G401.6 (cell line): Measurements from ENCODE around the gene CAMTA2.
"Not testable (repeated sequence)": the region's sequence is repeated elsewhere in the genome, so short reads cannot be mapped to it uniquely, and the experiment has no call there.

Experiments
- FAIRE-seq: peaks from 2 replicates; lab custom pipeline; 2012; peaks lifted over from hg19 to GRCh38; lab: Jason Lieb, UNC

CAMTA2 gene, protein sequence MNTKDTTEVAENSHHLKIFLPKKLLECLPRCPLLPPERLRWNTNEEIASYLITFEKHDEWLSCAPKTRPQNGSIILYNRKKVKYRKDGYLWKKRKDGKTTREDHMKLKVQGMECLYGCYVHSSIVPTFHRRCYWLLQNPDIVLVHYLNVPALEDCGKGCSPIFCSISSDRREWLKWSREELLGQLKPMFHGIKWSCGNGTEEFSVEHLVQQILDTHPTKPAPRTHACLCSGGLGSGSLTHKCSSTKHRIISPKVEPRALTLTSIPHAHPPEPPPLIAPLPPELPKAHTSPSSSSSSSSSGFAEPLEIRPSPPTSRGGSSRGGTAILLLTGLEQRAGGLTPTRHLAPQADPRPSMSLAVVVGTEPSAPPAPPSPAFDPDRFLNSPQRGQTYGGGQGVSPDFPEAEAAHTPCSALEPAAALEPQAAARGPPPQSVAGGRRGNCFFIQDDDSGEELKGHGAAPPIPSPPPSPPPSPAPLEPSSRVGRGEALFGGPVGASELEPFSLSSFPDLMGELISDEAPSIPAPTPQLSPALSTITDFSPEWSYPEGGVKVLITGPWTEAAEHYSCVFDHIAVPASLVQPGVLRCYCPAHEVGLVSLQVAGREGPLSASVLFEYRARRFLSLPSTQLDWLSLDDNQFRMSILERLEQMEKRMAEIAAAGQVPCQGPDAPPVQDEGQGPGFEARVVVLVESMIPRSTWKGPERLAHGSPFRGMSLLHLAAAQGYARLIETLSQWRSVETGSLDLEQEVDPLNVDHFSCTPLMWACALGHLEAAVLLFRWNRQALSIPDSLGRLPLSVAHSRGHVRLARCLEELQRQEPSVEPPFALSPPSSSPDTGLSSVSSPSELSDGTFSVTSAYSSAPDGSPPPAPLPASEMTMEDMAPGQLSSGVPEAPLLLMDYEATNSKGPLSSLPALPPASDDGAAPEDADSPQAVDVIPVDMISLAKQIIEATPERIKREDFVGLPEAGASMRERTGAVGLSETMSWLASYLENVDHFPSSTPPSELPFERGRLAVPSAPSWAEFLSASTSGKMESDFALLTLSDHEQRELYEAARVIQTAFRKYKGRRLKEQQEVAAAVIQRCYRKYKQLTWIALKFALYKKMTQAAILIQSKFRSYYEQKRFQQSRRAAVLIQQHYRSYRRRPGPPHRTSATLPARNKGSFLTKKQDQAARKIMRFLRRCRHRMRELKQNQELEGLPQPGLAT

DNA sequence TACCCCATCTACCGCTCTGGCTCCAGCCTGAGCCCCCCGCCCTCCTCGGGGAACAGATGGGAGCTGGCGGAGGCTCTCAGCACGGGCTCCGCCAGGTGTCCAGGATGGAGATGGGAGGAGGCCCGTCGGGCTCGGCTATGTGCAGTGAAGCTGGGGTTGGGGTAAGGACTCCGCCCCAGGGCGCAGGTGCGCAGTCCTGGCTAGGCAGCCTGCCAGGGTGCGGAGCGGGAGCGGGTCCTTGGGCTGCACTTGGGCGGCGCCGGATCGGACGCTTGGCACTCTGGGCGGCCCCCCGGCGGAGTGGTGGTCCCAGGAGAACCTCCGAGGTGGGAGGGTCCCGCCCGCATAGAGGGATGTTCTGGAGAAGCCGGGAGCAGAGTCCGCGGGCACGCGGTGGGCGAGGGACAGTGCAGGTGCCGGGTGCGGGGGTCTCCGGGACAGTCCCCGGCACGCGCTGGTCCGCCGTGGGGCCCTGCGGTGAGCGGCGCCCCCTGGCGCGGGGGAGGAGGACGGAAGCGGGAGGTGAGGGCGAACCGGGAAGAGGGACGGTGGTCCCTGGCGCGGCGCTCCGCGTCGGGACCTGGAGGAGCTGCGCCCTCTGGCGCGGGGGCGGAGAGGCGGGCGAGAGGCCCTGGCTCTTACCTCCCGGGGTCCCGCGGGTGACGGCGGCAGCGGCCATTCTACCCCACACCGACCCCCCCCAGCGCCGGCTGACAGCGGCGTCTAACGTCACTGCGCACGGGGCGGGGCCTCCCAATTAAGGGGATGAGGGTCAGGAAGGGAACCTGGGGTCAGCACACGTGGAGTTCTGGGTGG is at the start of gene CAMTA2:
Gene CAMTA2 (minus strand): TSS at position 725 of the 816 bp plus-strand sequence. CDS start 1,453 bp downstream, outside the sequence.
- peak; percentile 79 for FAIRE-seq

DNA sequence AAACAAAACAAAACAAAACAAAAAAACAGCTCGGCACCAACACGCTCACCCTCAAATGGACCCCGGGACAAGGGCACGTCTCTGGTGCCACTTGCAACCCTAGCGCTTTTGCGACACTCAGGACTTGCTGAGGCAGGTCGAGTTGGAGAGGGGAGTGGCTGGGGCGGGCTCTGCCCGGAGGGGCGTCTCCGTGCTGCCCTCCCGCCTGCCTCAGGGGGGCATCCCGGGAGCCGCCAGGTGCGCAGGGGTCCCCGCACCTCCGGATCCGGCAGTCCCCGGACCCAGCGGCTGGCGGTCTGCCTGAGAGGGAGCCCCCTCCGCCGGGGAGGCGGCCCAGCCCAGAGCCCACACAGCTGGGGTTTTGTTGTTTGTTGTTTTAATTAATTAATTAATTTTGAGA is 47.8 kb upstream of the CAMTA2 start, which contains the start of gene SLC52A1:
Gene SLC52A1 (minus strand): TSS at position 112 of the 400 bp plus-strand sequence. CDS start 820 bp downstream, outside the sequence.
- FAIRE-seq = no peak

DNA sequence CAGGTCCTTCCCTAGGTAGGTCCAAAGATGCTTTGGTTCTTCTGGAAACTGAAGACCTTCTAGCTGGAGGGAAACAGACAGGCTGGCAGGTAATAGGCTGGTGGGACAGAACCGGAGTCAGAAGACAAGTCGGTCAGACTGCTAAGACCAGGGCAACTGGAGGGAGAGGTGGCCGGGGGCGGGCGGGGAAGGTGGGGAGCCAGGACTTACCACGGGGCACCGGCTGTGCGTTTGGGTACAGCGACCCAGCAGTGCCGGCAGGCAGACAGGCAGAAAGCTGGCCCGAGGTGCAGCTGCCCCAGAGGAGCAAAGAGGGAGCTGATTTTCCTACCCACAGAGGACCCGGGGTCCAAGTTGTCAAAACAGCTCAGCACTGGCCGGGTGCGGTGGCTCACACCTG is 47.2 kb upstream of the CAMTA2 start:
- FAIRE-seq = no peak

DNA sequence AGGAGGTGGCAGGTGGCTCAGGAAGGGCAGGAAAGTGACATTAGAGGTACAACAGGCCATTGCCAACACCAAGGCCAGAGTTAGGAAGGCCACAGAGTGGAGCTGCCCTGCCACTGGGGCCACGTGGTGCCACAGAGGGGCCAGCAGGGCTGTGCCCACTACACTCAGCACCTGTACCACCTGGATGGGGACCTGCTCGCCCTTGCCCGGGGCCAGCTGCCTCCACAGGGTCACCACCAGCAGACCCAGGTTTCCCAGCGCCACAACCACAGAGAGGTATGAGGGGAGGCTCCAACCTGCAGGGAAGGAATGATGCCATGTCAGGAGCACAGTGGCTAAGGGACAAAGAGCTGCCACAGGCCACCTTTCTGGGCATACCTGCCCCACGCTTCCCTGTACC is 46.6 kb upstream of the CAMTA2 start:
- no peak for FAIRE-seq

DNA sequence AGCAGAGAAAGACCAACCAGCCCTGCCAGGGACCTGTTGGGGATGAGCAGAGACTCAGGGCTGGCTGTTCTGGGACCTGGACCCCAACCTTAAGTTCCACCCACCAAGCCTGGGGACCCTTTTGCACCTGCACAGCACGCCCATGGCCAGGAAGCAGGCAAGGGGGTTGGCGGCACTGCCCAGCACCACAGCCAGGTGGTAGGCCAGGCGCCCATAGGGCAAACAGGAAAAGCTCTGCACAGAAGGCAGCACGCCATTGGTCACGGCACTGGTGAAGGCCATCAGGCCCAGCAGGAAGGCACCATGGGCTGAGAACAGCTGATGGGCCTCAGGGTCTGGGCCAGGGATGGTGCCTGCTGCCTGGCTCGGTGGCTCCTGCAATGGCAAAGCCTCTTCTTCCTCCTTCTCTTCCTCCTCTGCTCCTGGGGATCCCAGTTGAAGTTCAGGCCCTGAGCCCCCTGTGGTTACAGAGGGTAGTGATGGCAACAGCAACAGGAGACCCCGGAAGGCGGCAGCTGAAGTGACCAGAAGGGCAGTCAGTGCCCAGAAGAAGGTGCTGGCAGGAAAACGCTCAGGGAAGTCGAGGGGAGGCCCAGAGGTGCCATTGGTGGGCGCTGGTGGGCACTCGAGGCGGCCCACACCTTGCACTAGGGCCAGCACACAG is 46.0 kb upstream of the CAMTA2 start:
- no peak for FAIRE-seq

DNA sequence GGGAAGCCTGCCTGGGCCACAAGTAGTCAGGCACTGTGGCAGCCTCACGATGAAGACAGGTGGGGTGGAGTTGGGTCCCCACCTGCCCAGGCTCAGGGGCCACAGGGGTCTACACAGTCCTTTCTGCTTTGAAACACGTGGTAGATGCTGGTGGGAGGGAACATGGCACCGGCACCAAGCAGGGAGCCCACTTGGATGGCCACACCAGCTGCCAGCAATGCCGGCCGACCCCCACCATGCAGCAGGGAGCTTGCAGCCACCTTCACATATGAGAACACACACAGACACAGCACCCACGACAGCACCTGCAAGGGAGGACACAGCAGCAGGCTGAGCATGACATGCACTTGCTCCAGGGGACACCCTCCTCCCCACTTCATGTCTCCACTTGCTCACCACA is 45.4 kb upstream of the CAMTA2 start:
- FAIRE-seq = no peak

DNA sequence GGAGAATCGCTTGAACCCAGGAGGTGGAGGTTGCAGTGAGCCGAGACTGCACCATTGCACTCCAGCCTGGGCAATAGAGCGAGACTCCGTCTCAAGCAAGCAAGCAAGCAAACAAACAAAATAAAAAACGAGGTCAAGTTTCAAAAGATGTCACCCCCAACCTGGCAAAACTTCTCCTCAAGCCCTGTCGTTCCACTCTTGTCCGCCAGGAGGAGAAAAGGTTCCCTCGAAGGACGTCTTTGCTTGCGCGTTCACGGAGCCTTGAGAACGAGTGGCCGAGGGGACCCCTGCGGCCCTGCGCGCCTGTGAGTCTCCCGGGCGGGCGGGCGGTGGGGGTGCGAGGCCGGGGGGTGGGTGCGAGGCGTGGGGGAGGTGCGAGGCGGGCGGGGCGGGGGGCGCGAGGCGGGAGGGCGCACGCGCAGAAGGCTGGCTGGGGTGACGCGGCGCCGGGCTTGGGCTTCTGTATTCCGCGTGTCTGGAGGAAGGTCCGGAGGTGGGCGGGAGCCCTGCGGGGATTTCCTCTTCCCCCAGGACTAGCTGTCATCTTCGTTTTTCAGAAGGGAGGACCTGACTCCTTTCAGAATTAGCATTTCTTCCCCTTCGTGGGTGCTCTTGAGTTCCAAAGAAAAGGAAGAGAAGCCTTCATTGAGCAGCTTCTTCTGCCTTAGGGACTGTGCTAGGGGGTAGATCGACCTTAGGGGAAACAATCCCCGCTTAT is 44.0 kb upstream of the CAMTA2 start:
- no peak for FAIRE-seq

DNA sequence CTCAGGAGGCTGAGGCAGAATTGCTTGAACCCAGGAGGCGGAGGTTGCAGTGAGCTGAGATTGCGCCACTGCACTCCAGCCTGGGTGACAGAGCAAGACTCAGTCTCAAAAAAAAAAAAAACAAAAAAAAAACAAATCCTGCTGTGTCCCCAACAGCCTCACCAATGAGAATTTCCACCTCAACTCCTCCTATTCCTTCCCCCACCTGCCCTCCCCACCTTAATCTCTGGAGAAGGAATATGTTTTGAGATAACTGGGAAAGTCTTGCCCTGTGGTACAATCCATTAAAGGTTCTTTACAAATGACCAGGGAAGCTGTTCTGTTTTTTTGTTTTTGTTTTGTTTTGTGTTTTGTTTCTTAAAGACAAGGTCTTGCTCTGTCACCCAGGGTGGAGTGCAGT is 42.7 kb upstream of the CAMTA2 start:
- not testable (repeated sequence) for FAIRE-seq

DNA sequence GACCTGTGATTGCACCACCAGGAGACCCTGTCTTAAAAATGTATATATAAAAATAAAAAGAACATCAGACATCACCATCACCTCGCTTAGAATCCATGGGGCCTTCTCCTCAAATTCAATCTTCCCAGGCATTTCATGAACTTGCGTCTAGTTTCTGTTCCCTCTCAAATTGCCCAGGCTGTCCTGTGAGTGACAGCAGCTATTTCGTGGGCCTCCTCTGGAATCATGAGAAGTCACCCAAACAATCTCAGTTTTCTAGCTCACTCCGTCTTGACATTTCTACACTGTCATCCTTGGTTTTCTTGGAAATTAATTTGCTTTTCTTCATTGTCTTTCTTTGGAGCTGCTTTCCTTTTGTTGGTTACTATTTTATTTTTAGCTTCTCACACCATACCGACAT is 40.4 kb upstream of the CAMTA2 start:
- FAIRE-seq = no peak

DNA sequence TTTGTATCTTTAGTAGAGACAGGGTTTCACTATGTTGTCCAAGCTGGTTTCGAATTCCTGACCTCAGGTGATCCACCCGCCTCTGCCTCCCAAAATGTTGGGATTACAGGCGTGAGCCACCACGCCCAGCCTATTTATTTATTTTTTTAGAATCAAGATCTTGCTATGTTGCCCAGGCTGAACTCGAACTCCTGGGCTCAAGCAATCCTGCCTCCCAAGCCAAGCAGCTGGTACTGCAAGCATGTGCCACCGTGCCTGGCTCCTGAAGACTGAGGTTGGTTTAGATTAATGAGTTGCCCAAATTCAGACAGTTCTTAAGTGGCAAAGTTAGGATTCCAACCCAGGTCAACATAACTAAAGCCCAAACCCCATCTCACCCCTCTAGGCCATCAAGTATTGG is 39.8 kb upstream of the CAMTA2 start:
- no peak for FAIRE-seq

DNA sequence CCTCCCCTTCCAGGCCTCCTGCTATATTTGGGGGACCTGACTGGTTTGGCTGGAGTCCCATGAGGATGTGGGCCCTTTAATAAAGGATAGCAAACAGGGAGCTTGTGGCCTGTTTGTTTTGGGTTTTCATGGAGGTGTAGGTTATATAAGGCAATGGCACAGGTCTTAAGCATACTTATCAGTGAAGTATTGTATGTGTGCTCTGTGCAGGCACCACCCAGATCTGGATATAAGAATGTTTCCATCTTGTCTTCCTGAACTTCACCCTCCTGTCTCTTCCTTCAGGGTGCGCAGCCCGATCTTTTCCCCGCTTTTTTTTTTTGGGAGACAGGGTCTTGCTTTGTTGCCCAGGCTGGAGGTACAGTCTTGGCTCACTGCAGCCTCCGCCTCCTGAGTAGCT is 37.1 kb upstream of the CAMTA2 start:
- no peak for FAIRE-seq

DNA sequence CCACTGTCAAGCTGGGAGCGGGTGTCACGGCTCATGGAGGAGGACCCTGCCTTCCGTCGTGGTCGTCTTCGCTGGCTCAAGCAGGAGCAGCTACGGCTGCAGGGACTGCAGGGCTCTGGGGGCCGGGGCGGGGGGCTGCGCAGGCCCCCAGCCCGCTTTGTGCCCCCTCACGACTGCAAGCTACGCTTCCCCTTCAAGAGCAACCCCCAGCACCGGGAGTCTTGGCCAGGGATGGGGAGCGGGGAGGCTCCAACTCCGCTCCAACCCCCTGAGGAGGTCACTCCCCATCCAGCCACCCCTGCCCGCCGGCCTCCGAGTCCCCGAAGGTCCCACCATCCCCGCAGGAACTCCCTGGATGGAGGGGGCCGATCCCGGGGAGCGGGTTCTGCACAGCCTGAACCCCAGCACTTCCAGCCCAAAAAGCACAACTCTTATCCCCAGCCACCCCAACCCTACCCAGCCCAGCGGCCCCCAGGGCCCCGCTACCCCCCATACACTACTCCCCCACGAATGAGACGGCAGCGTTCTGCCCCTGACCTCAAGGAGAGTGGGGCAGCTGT is 36.2 kb upstream of the CAMTA2 start:
- FAIRE-seq = no peak

DNA sequence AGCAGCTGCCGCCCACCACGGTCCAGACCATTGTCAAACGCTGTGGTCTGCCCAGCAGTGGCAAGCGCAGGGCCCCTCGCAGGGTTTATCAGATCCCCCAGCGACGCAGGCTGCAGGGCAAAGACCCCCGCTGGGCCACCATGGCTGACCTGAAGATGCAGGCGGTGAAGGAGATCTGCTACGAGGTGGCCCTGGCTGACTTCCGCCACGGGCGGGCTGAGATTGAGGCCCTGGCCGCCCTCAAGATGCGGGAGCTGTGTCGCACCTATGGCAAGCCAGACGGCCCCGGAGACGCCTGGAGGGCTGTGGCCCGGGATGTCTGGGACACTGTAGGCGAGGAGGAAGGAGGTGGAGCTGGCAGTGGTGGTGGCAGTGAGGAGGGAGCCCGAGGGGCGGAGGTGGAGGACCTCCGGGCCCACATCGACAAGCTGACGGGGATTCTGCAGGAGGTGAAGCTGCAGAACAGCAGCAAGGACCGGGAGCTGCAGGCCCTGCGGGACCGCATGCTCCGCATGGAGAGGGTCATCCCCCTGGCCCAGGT is 34.8 kb upstream of the CAMTA2 start:
- no peak for FAIRE-seq

DNA sequence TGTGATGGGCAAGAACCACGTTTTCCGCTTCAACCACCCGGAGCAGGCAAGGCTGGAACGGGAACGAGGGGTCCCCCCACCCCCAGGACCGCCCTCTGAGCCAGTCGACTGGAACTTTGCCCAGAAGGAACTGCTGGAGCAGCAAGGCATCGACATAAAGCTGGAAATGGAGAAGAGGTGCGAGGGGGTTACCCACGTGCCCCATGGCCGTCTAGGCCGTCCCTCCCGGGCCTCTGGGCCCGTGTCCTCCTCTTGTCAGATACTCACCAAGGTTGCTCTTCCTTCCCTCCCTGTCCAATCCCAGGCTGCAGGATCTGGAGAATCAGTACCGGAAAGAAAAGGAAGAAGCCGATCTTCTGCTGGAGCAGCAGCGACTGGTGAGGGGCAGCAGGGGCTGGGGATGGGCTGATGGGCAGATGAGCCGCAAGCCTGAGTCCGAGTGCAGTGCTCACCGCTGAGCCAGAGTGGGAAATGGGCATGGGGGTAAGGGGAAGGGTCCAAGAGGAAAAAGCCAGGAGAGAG is 33.1 kb upstream of the CAMTA2 start:
- FAIRE-seq = no peak

DNA sequence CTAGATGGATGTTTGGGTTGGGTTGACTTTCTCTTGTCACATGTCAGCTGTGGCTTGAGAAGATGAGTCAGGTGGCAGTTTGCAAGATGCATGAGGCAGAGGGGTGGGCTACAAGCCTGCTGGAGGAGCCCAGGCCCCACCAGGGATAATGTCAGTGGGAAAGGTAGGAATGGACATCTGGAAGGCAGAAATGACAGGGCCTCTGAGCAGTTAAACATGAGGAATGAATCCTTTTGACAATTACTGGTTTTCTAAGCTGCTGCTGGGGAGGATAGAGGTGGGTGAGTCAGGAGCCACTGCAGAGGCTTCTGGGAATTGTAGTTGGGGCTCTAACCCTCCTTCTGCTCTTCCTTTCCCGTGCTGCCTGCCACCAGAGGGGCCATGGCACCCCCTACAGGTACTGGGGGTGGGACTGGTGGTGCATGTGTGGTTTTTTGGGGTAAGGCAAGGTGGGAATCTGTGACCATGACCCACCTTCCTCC is 32.0 kb upstream of the CAMTA2 start:
- FAIRE-seq = no peak

DNA sequence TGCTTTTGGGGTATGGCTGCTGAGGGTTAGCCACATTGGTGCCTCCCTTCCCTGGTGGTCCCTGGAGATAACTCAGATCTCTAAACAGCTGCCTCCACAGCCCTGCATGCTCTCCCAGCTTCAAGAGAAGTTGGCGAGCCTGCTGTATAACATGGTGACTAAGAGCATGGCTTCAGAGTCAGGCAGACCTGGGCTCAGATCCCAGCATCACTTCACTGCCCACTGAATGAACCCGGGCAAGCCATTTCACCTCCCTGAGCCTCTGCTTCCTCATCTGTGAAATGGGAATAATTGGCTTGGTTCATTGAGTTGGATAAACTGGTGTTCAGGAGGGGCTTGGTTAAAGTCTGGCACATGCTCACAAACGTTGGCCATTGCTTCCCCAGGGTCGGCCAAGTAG is 26.9 kb upstream of the CAMTA2 start:
- FAIRE-seq = no peak

DNA sequence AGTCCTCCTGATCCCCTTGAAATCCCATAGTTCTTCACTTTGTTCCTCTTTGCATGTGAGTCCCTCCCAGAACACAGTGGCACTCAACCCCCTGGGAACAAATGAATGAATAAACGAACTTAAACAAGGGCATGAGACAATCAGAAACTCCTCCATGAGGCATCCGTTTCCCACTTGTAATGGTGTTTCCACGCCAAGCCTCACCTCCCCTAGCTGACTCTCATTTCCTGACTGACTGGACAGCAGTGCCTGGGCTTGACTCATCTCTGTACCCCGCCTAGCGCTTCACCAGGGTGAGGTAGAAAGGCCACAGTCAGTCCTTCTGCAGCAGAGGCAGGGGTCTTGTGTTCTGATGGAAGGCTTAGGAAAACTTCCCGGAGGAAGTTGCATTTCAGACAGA is 24.5 kb upstream of the CAMTA2 start:
- FAIRE-seq = no peak

DNA sequence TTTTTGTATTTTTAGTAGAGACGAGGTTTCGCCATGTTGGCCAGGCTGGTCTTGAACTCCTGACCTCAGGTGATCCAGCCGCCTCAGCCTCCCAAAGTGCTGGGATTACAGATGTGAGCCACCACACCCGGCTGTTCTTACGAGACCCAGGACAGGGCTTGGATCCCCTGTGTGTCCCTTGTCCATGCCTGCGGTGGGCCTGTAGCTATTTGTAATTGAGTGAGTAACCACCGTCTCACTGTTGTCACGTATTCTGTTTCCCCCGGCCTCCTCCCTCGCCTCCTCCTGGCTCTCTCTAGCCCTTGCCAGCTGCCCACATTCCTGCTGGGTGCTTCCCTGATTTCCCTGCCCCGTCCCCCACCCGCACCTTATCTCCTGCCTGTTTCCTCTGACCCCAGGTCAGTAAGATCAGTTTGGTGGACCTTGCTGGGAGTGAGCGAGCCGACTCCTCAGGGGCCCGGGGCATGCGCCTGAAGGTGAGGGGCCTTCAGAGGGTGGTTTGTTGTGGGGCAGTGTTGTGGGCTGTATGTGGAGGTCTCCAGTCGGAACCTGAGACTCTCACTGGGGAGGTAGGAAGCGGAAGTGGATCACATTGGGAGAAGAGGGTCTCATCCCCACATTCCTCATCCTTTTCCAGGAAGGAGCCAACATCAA is 15.9 kb upstream of the CAMTA2 start:
- FAIRE-seq = no peak
